ENCODE measurements around the gene PACSIN1.

The PACSIN1 gene, protein sequence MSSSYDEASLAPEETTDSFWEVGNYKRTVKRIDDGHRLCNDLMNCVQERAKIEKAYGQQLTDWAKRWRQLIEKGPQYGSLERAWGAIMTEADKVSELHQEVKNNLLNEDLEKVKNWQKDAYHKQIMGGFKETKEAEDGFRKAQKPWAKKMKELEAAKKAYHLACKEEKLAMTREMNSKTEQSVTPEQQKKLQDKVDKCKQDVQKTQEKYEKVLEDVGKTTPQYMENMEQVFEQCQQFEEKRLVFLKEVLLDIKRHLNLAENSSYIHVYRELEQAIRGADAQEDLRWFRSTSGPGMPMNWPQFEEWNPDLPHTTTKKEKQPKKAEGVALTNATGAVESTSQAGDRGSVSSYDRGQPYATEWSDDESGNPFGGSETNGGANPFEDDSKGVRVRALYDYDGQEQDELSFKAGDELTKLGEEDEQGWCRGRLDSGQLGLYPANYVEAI

DNA sequence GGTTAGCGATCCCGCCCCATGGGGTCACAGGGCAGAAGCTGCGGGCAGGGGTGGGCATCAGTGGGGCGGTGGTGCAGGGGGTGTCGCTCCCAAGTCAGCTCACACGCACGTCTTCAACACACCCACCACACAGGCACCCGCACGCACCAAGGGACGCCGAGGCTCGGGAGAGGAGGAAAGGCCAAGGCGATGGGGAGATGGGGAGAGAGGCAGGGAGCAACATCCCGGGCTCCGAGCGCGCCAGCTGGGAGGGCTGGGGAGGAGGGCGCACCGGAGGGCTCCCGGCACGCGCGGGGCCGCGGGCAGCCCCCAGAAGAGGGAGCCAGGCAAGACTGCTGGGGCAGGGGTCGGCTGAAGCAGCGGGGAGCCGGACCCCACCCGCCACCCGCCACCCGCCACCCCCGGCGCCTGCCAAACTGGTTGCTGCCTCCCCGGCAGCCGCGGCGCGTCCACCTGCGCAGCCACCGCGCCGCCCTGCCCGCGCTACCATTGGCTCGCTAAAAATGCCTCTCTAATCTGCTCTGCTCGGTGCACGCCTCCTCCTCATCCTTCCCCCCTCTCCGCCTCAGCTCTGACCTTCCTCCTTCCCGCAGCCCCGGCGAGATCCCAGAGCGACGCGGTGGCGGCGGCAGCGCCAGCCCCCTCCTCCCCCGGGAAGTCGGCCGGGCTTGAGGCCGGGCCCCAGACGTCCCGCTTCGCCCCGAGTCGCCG lies at the start of gene PACSIN1:
PACSIN1 (plus strand) TSS at position 546 of the 711 bp plus-strand sequence. CDS start 60,230 bp downstream, outside the sequence.
- DNase-seq = no peak

DNA sequence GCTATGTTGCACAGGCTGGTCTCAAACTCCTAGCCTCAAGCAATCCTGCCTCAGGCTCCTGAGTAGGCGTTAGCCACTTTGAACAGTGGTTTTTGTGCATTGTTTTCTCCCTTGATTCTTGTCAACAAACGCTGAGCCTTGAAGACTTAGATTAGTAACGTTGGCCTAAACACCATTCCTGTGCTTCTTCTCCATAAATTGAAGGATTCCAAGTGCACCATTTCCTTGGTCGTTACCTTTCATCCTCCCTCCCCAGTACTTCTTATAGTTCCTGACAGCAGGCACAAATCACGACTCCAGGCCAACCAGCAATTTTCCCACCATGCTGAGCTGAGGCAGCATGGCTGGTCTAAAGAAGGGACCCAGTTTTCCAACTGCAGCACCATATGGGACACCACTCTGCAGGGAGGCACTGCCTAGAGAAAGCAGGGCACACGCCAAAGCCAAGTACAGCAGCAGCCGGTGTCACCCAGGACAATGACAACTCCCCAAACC lies 49.0 kb upstream of the PACSIN1 start:
- DNase-seq = no peak

DNA sequence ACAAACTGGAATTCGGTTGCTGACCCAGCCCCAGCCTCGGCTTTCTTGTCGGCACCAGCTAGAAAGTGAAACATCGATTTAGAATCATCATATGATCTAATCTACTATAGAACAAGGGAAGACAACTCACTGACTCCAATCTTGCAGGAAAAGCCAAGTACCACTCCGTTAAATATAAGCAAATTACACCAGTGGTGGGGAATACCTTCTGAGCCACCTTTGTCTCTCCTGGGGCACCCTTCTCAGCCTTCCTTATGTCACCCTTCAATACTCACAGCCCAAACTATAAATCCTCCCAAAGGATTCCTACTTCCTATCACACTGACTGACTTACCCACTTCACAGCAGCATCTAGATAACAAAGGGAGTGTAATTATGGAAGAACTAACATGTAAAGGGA lies 47.5 kb upstream of the PACSIN1 start:
- DNase-seq = no peak

DNA sequence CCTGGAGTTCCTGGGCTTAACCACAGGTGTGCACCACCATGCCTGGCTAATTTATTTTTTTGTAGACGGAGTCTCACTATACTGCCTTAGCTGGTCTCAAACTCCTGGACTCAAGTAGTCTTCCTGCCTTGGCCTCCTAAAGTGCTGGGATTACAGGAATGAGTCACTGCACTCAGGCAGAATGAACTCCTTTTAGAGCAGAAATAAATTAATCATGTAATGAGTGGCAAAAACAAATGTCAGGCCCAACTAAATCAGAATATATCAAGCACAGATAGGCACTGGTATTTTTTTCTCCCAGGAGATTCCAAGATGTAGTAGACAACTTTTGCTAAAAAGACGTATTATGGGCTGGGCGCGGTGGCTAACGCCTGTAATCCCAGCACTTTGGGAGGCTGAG lies 42.6 kb upstream of the PACSIN1 start:
- no peak for DNase-seq

DNA sequence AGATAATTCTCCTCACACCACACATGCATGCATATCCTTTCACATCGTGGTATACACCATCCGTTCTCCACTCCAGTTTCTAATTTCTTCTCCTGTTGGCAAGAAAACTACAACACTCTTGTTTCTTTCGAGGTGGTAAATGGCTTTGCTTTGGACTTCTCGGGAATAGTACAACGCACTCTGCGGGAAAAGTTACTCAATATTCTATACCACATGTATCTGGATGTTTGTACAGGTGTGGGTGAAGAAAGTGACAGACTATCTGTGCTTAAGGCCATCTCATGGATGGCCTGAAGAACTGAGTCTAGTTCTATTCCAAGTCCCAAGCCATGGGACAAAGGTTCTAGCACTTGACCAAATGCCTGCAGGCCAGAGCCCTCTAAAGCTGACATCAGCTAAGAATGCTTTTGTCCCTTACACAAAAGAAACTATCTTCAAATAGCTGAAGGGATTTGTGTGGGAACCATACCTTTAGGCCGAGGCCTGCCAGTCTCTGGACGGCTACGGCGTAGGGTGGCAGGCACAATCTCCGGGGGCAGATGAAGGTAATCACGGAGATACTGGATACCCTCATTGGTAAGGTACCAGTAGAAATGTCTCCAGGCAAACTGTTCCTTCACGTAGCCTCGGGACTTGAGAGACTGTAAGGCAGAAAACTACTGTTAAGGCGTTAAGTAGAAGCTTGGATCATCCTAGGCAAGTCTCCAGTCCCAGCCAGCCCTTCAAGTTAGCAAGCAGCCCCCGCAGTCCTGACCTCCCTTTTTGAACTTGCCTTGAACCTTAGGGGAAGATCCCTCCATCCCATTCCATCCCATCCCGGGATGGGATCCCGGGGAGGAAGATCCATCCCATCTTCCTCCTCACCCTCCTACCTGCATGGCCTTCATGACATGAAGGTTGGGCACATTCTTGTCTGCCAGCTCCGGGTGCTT lies 41.4 kb upstream of the PACSIN1 start:
- DNase-seq = no peak

DNA sequence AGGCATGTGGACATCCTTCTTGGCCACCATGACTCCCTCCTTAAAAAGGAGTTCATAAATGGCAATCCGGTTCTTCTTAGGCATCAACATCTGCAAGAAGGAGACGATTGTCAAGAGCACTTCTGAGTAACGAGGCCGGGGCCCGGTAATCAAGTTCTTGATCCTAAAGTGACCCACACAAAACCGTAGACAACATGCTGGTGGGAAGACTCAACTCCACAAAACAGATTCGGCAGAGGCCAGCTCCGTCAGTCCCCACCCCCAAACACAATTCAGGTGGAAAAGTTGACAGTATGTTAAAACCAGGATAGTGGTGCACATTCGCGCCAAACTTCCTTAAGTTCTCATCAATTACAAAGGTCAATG lies 40.8 kb upstream of the PACSIN1 start:
- DNase-seq = no peak

DNA sequence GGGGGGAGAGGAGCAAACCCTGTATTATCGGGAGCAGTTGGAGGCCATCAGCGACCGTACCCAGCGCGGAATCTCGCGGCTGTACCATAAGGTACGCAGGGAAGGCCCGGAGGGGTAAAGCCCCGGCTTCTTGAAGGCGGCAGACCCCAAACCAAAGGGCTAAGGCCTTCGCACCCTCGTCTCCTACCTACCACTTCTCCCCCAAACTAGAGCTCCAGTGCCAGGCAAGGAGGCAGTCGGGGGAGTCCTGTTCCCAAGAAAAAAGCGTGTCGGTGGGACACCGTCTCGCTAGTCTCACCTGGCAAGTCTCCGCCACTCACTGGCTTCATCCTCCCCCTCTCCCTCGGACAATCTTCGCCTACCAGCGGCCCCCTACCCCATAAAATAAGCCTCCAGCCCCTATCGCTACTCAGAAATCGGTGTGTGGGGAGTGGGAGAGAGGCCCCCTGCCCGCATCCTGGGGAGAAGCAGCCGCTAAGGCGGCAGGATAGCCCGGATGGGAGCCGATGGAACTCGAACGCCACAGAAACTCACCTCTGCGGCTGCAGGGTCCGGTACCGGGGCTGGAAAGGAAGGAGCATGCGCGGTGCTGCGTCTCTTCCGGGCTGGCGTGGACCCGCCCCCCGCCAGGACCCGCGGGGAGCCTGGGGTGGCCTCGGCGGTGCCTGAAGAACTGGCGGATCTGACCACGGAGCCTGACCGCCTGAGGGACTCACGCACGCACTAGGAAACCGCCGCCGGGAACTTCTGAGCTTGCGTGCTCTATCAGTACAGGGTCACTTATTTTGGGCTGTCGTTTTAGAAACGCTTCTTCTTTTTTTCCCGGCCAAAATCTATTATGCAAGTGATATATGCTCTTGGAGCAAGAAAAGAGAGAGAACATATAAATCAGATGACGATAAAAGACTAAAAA lies 40.1 kb upstream of the PACSIN1 start, which contains the start of gene RPS10:
RPS10 (minus strand) TSS at position 572 of the 913 bp plus-strand sequence. CDS start 848 bp downstream, outside the sequence.
- peak; percentile 71 for DNase-seq

DNA sequence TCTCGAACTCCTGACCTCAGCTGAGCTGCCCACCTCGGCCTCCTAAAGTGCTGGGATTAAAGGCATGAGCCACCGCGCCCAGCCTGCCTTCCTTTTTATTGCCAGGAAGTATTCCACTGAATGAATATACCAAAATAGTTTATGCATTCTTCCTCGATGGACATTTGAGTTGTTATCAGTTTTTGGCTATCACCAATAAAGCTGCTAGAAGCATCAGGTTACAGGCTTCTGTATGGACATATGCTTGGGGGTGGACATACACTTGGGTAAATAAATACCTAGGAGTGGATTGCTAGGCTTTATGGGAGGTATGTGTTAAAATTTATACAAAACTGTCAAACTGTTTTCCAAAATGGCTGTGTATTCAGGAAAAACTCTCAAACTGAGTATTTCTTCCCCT lies 30.0 kb upstream of the PACSIN1 start:
- DNase-seq = no peak

DNA sequence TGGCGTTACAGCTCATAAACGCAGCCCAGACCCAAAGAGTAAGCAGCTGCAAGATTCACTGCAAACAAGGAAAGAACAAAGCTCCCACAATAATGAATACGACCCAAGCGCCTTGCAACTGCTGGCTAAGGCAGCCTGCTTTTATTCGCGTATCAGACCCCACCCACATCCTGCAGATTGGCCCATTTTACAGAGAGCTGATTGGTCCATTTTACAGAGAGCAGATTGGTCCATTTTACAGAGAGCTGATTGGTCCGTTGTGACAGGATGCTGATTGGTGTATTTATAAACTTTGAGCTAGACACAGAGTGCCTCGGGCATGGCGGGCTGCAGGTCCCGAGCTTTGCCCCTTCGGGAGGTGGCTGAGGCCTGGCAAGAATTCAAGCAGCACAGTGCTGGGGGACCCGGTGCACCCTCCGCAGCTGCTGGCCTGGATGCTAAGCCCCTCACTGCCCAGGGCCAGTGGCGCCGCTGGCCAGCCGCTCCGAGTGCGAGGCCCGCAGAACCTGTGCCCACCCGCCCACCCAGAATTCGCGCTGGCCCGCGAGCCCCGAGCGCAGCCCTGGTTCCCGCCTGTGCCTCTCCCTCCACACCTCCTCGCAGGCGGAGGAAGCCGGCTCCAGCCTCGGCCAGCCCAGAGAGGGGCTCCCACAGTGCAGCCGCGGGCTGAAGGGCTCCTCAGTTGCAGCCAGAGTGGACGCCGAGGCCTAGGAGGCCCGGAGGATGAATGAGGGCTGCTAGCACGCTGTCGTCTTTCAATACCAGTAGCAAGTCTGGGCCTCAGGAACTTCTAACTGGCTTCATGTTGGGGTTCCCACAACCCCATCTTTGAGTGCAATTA lies 28.9 kb upstream of the PACSIN1 start:
- no peak for DNase-seq

DNA sequence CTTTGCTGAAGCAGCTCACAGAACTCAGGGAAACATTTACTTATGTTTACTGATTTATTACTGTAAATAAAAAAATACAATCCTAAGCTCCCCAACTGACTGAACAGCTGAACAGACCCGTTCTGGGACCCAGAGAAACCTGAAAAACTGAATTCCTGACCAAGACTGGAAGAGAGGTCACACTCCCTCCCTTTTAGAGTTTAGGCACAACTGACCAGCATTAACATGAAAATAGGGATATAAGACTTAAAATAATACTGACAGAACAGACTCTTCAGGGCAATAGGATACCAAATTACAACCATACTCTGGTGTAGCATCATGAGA lies 28.3 kb upstream of the PACSIN1 start:
- no peak for DNase-seq

DNA sequence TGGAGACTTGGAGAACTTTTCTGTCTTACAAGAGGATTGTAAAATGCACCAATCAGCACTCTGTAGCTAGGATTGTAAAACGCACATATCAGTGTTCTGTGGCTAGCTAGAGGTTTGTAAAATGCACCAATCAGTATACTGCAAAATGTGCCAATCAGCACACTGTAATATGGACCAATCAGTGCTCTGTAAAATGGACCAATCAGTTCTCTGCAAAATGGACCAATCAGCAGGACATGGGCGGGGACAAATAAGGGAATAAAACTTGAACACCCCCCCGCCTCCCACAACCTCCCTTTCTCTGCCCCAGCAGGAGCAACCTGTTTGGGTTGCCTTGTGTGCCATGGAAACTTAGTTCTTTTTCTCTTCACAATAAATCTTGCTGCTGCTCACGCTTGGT lies 27.2 kb upstream of the PACSIN1 start:
- DNase-seq = no peak

DNA sequence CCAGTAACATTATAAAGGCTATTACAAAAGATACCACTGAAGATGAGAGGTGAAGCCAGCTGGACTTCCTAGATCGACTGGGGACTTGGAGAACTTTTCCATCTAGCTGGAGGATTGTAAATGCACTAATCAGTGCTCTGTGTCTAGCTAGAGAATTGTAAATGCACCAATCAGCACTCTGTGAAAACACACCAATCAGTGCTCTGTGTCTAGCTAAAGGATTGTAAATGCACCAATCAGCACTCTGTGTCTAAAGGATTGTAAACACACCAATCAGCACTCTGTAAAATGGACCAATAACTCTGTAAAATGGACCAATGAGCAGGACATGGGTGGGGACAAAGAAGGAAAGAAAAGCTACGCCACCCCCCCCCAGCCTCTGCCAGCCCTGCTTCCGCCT lies 26.4 kb upstream of the PACSIN1 start:
- DNase-seq = no peak

DNA sequence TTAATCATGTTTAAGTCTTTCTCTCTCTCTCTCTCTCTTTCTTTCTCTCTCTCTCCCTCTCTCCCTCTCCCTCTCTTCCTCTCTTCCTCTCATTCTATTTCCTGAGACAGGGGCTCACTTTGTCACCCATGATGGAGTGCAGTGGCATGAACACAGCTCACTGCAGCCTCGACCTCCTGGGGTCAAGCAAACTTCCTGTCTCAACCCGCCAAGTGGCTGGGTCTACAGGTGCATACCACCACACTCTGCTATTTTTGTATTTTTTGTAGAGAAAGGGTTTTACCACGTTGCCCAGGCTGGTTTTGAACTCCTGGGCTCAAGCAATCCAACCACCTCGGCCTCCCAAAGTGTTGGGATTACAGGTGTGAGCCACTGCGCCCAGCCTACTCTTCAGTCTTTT lies 24.4 kb upstream of the PACSIN1 start:
- no peak for DNase-seq

DNA sequence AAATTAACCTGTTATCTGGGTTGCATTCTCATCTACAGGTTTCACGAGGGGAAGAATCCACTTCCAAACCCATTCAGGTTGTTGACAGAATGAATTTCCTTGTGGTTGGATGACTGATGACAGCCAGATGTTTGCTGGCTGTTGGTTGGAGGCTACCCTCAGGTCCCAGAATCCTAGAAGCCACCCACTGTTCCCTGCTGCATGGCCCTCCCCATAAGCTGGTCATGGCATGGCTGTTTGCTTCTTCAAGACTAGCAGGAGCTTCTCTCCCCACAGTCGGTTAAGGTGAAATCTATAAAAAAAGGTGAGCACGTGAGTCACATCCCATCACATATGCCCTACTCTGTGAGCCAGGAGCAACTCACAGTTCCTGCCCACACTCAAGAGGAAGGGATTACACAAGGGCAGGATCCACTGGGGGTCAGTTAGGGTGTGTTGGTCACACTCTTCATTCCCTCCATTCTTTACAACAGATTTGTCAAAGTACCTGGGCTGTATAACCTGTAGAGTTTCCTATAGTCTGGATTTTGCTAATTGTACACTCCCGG lies 20.5 kb upstream of the PACSIN1 start:
- no peak for DNase-seq

DNA sequence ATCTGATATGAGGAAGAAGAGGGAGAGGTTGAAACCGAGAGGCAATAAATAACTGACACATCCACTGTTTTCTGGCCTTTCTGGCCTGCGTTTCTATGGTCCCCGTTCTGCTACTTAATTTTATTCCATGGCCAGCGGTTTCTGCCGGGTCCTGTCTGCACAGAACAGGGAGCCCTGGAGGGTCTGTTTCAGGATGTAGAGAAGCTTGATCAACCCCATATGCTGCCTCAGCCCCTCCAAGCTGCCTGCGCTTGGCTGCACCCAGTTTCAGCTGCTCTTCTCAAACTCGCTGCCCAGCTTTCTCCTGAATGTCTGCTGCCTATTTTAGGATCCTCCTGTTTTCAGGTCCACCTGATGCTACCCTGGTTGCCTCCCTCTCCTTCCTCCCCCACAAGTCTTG lies 18.5 kb upstream of the PACSIN1 start:
- no peak for DNase-seq

DNA sequence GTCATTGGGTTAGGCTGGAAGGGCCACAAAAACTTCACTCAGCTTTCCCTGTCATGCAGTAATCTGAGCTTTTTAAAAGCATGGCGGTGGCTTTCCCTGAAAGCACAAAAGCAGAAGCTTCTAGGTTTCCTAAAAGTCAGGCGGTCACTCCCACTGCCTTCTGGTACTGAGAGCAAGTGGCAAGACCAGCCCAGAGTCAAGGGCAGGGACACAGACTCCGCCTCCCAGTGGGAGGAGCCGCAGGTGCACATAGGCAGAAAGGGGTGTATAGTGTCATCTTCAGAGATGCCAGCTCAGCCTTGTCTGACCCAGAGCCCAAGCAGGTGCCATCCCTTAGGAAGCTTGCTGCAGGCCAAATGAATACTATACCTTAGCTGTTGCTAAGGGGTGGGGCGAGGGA lies 18.0 kb upstream of the PACSIN1 start:
- no peak for DNase-seq

DNA sequence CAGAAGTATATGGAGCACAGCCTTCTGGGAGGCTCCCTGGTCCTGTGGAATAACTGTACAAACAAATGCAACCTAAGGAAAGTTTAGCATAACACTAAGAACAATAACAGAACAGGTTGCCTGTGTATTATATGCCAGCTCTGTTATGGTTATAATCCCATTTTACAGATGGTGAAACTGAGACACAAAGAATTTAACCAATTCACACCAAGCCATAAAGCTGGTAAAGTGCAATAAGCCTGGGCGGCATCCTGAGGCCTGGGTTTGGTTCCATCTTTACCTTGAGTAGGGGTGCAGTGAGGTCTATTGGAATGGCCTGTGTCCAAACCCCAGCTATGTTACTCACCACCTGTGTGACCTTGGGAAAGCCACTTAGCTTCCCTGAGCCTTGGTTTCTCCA lies 14.7 kb upstream of the PACSIN1 start:
- no peak for DNase-seq

DNA sequence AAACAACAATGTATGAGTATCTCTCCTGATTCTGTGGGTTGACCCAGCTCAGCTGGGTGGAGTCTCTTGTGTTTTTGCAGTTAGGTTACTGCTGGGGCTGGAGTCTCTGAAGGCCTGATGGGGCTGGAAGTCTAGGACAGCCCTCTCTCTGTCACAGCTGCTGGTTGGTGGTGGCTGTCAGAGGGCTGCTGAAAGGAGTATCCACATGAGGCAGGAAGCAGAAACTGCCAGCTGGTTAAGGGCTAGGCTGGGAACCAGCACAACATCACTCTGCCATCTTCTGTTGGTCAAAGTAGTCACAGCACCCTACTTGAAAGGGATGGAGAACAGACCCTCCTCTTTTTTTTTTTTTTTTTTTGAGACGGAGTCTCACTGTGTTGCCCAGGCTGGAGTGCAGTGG lies 10.0 kb upstream of the PACSIN1 start:
- DNase-seq = no peak

DNA sequence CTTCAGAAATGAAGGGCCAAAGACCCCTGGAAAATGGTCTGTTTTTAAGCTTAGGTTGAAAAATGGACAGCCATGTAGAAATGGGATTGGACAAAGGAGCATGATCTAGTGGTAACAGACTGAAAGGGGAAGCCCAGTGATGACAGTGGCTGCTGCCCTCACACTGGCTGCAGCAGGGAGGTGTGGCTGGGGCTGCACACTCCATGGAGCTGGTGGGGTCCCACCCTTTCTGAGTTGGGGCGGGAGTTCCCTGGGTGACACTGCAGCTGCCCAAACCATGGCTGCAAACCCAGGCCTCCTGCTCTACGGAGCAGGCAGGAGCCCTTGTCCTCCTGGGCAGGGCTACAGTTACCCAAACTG lies 8.5 kb upstream of the PACSIN1 start:
- DNase-seq = no peak

Measured in SHP77 treated with DMSO at 0.1 percent for 48 hours (cell line).